K562 (cell line): ENCODE results near the gene PACS2. TPM values are rescaled to one million over a fixed set of nuclear protein-coding genes. Genes with fewer than 3 reads are reported as not detected.

ENCODE experiments used
- ATAC-seq: fragments of 200-7000 bp; cut with Tn5 transposase; 3 replicates; pipeline ENCODE4 v1.9.1; 2020; ENCODE audit warnings: moderate library complexity
- BruUV-seq: library from RNA; stranded (reverse); fragments of 400-500 nt; replicated peaks from 2 replicates; lab custom pipeline; 2021; lab: Mats Ljungman, UMichigan
- CTCF ChIA-PET: fragments of 300-600 bp; formaldehyde crosslinking; extraction: SDS; loops from one replicate; lab custom pipeline; 2021; ENCODE audit warnings: low intra/inter-chr PET ratio; lab: Yijun Ruan, JAX
- POLR2A ChIA-PET: fragments of 300-600, 350-650 bp; sonication (Branson Sonifier 250); formaldehyde crosslinking; extraction: SDS; loops from one replicate; lab custom pipeline; 2021; ENCODE audit warnings: antibody characterized with exemption, inconsistent platforms; lab: Yijun Ruan, JAX
- DNase-seq, 4 experiments: peaks; one replicate each; pipeline versions ENCODE4 v3.0.0 to v3.0.0-alpha.2; 2011 to 2018; ENCODE audit warnings: low spot score in 3 of 4, mixed read lengths in 3 of 4; ENCODE audit errors: extremely low read depth in 1 of 4
- FAIRE-seq: peaks from 2 replicates; lab custom pipeline; 2011; peaks lifted over from hg19 to GRCh38; lab: Jason Lieb, UNC
- H2AFZ ChIP-seq: 2 replicates; pipeline ENCODE4 v1.6.0; 2011; ENCODE audit warnings: low read depth, low read length, control low read depth, inconsistent platforms
- H3K27ac ChIP-seq: fragments of 200-600 bp; 3 replicates; pipeline ENCODE4 v1.8.0; 2011; ENCODE audit warnings: low read depth, mild to moderate bottlenecking, control low read depth, inconsistent platforms, low read length, moderate library complexity, mixed read lengths; ENCODE audit errors: extremely low read depth
- H3K27me3 ChIP-seq, 2 experiments: fragments of 300-600 bp in 1 of 2; 2 replicates in 1 of 2; 3 replicates in 1 of 2; pipeline versions ENCODE4 v1.6.0 to v1.8.0; 2011; ENCODE audit warnings: inconsistent platforms in 2 of 2, low read length in 2 of 2, mild to moderate bottlenecking in 1 of 2, mixed read lengths in 1 of 2, moderate library complexity in 1 of 2; ENCODE audit not compliant: control insufficient read depth in 2 of 2, insufficient read depth in 2 of 2
- H3K36me3 ChIP-seq: fragments of 300-600 bp; 3 replicates; pipeline ENCODE4 v1.8.0; 2011; ENCODE audit warnings: mild to moderate bottlenecking, low read length, inconsistent platforms; ENCODE audit not compliant: control insufficient read depth, insufficient read depth
- H3K4me1 ChIP-seq, 2 experiments: fragments of 200-600 bp in 1 of 2; replicated peaks in 1 of 2; 2 replicates in 1 of 2; 3 replicates in 1 of 2; pipeline versions ENCODE4 v1.5.1 to v1.8.0; 2011; ENCODE audit warnings: inconsistent platforms in 2 of 2, low read length in 2 of 2, mild to moderate bottlenecking in 1 of 2, mixed read lengths in 1 of 2, moderate library complexity in 1 of 2; ENCODE audit not compliant: control insufficient read depth in 2 of 2, insufficient read depth in 2 of 2
- H3K4me2 ChIP-seq: 2 replicates; pipeline ENCODE4 v1.6.1; 2011; ENCODE audit warnings: low read length, control low read depth, inconsistent platforms, mixed read lengths; ENCODE audit not compliant: insufficient read depth
- H3K4me3 ChIP-seq: fragments of 200-600 bp; sonication (generic), shearing (Covaris generic); 2 replicates; pipeline ENCODE4 v1.5.1; 2016; ENCODE audit warnings: control low read depth, inconsistent platforms
- H3K79me2 ChIP-seq: fragments of 200-600 bp; 3 replicates; pipeline ENCODE4 v1.8.0; 2011; ENCODE audit warnings: low read length, inconsistent platforms; ENCODE audit not compliant: control insufficient read depth, insufficient read depth
- H3K9ac ChIP-seq, 2 experiments: 2 replicates each; pipeline versions ENCODE4 v1.6.0 to v1.6.1; 2011; ENCODE audit warnings: low read depth in 2 of 2, low read length in 2 of 2, control low read depth in 1 of 2, inconsistent platforms in 1 of 2, mild to moderate bottlenecking in 1 of 2, mixed read lengths in 1 of 2; ENCODE audit not compliant: insufficient read depth in 1 of 2
- H3K9me1 ChIP-seq: one replicate; pipeline ENCODE4 v1.6.0; 2011; ENCODE audit warnings: inconsistent platforms, mild to moderate bottlenecking, low read length, moderate library complexity; ENCODE audit not compliant: control insufficient read depth, insufficient read depth
- H3K9me3 ChIP-seq: replicated peaks from 2 replicates; pipeline ENCODE4 v1.5.1; 2011; ENCODE audit warnings: low read depth, low read length, inconsistent platforms; ENCODE audit not compliant: control insufficient read depth, insufficient read depth
- H4K20me1 ChIP-seq: replicated peaks from 2 replicates; pipeline ENCODE4 v1.6.1; 2011; ENCODE audit warnings: low read length, inconsistent platforms, mixed read lengths; ENCODE audit not compliant: control insufficient read depth, insufficient read depth
- AFF4 ChIP-seq: sonication (generic); formaldehyde crosslinking; IDR thresholded peaks from 2 replicates; pipeline ENCODE4 v1.8.0; 2023; ENCODE audit warnings: mild to moderate bottlenecking, missing genetic modification reagents
- CBFA2T3 ChIP-seq: fragments of 450-650 bp; IDR thresholded peaks from 2 replicates; pipeline ENCODE4 v1.6.1; 2017
- CEBPB ChIP-seq: fragments of 450-650 bp; IDR thresholded peaks from 2 replicates; pipeline ENCODE4 v1.6.1; 2016; ENCODE audit warnings: missing genetic modification characterization, missing compliant biosample characterization
- ELK3 ChIP-seq: fragments of 450-650 bp; formaldehyde crosslinking; IDR thresholded peaks from 2 replicates; pipeline ENCODE4 v1.4.0; 2020; ENCODE audit warnings: mild to moderate bottlenecking
- GTF2F1 ChIP-seq: IDR thresholded peaks from 2 replicates; pipeline ENCODE4 v1.6.1; 2011; ENCODE audit warnings: low read depth, low read length, improper control_type of control experiment
- PHF8 ChIP-seq: fragments of 200-600 bp; sonication (generic); IDR thresholded peaks from 2 replicates; pipeline ENCODE4 v1.6.1; 2012; ENCODE audit warnings: mixed run types, mild to moderate bottlenecking, inconsistent platforms, low read length, moderate library complexity, borderline replicate concordance
- SOX6 ChIP-seq: fragments of 450-650 bp; IDR thresholded peaks from 2 replicates; pipeline ENCODE4 v1.6.1; 2014; ENCODE audit warnings: mild to moderate bottlenecking
- TBP ChIP-seq: optimal IDR thresholded peaks from 2 replicates; pipeline ENCODE3; 2011; ENCODE audit warnings: low read depth, low read length, improper control_type of control experiment
- THRAP3 ChIP-seq: fragments of 450-650 bp; IDR thresholded peaks from 2 replicates; pipeline ENCODE4 v1.6.1; 2016; ENCODE audit warnings: mild to moderate bottlenecking, inconsistent platforms, borderline replicate concordance
- USF2 ChIP-seq: sonication (generic); formaldehyde crosslinking; IDR thresholded peaks from 2 replicates; pipeline ENCODE4 v1.5.0; 2020; ENCODE audit warnings: missing genetic modification reagents
- ZFP30 ChIP-seq: fragments of 250-450 bp; sonication (Bioruptor Pico); IDR thresholded peaks from 2 replicates; pipeline ENCODE4 v1.8.0; 2022; ENCODE audit warnings: moderate library complexity, mild to moderate bottlenecking, inconsistent platforms, borderline replicate concordance
- ZMIZ1 ChIP-seq, 2 experiments: fragments of 150-350 bp in 1 of 2; IDR thresholded peaks; 2 replicates each; pipeline ENCODE4 v1.6.1; 2012 to 2016; ENCODE audit warnings: low read depth in 2 of 2, low read length in 2 of 2, mild to moderate bottlenecking in 1 of 2, moderate library complexity in 1 of 2
- ZNF146 ChIP-seq: IDR thresholded peaks from one replicate; pipeline ENCODE4 v1.6.1; 2018; ENCODE audit warnings: missing compliant biosample characterization; ENCODE audit not compliant: unreplicated experiment
- WGBS: fragments of 100-300 bp; shearing (Covaris generic); methylation state at CpG from one replicate; pipeline ENCODE4 v1.1.6; 2016; ENCODE audit warnings: low coverage, mixed read lengths; ENCODE audit not compliant: insufficient coverage; ENCODE audit errors: missing lambda C conversion rate; 5-methylcytosine and 5-hydroxymethylcytosine counted together
- in situ Hi-C: fragments of 300-500 bp; cut with MboI; formaldehyde crosslinking; loops from 4 replicates; pipeline ENCODE4 v1.15.0; 2018; ENCODE audit warnings: inconsistent platforms, mixed read lengths
- intact Hi-C: fragments of 100-400 bp; cut with micrococcal nuclease; formaldehyde crosslinking; loops from 2 replicates; pipeline ENCODE4 v1.14.2; 2022
- polyA plus RNA-seq, 8 experiments: library from polyadenylated mRNA; depleted of rRNA in 4 of 8; stranded (reverse) in 5 of 8; unstranded in 3 of 8; fragments of >200 nt; fragmentation: Nextera tagmentation in 2 of 8; fragmentation: Illumina TruSeq in 1 of 8; extraction: Ambion mirVana in 2 of 8; extraction: Trizol in 1 of 8; gene quantifications; 2 replicates each; pipeline versions ENCODE4 v1.2.1 to v1.2.3, GENCODE V29; 2011 to 2014; ENCODE audit warnings: inconsistent platforms in 1 of 8, missing spikeins in 1 of 8
- total RNA-seq, 7 experiments: library from RNA; depleted of rRNA in 6 of 7; stranded (reverse); fragments of >200 nt in 6 of 7; fragmentation: Illumina TruSeq in 2 of 7; extraction: Trizol in 2 of 7; gene quantifications; 2 replicates each; pipeline versions ENCODE4 v1.2.1 to v1.2.3, GENCODE V29; 2011 to 2021; ENCODE audit warnings: low replicate concordance in 1 of 7

PACS2 gene
- total and polyA plus RNA-seq, 9 of the 15 experiments (the other 6 are each of a cell fraction or from before 2014, with no cell fraction given), result 0.11 to 20.8 (median 9.9) TPM

GRCh38 chr14:105400016-105400415, 85.5 kb downstream of the PACS2 start:
- no peak overlapping the region for H3K4me3 ChIP-seq
- no peak for FAIRE-seq
- BruUV-seq, result no TSS peak
- 0 out of 2 replicates have a peak overlapping the region, but pooled peaks have one; percentile 79 for H3K4me2 ChIP-seq
- H4K20me1 ChIP-seq, result no peaks in the 10 kb centered on the region
- intact Hi-C loops, result no loop called here
- H3K9me1 ChIP-seq, result no peaks in the 10 kb centered on the region
- peaks cover 16% of the 10 kb centered on the region for H3K79me2 ChIP-seq
- H3K27ac ChIP-seq, result no peak overlapping the region
- ChIA-PET CTCF (no interaction called here), POLR2A (interaction anchor here (1.4 kb wide), 1 partner anchor 9 kb away, joined by 5 read pairs; no protein-coding TSS in a partner anchor)
- no peak for ATAC-seq
- H3K9me3 ChIP-seq, result peaks cover 7% of the 10 kb centered on the region
- no peak for DNase-seq
- peaks cover 21% of the 10 kb centered on the region; the same call in 2 of the 3 replicates for H3K36me3 ChIP-seq
- H3K9ac ChIP-seq, result peak overlapping the region in 1 of 2 experiments; percentile 4; a peak in 1 of 4 replicates
- in situ Hi-C loops, result no loop called here
- H3K4me1 ChIP-seq, result peaks cover 5 to 41% of the 10 kb centered on the region in 2 experiments; a peak in 4 of 5 replicates
- no peak overlapping the region for H2AFZ ChIP-seq
- no peaks in the 10 kb centered on the region for H3K27me3 ChIP-seq
- 100% methylated on average over 7 of the region's 9 CpGs for WGBS
- TF ChIP-seq ELK3 (CRISPR knock-in tag) (no peak), USF2 (CRISPR knock-in tag) (no peak), GTF2F1 (no peak), PHF8 (no peak), SOX6 (no peak), AFF4 (CRISPR knock-in tag) (no peak), CBFA2T3 (no peak), TBP (no peak), CEBPB (tag) (no peak), ZNF146 (CRISPR knock-in tag) (no peak), THRAP3 (no peak), ZFP30 (CRISPR knock-in tag) (no peak), ZMIZ1 (IDR thresholded peaks at IDR 0.05; ENCODE audit: low read depth in 2 of 2, low read length in 2 of 2) (no peak)
